Activated CD4-positive, alpha-beta memory T cell treated with anti-CD3 and anti-CD28 coated beads for 36 hours (primary cell): ENCODE data around the gene KLC4. TPM values are rescaled to one million over a fixed set of nuclear protein-coding genes. Genes with fewer than 3 reads are reported as not detected.
A peak's percentile ranks its signal among the peaks of the same experiment; 100 is the strongest.
"Not testable (repeated sequence)": the region's sequence is repeated elsewhere in the genome, so short reads cannot be mapped to it uniquely, and the experiment has no call there.

ENCODE experiments used
- CTCF ChIA-PET: fragments of 350-600 bp; sonication (Branson Sonifier 250); formaldehyde crosslinking; loops from one replicate; lab custom pipeline; 2021; ENCODE audit warnings: antibody characterized with exemption, inconsistent platforms; lab: Charles Lee
- POLR2A ChIA-PET: fragments of 350-600 bp; sonication (Branson Sonifier 250); formaldehyde crosslinking; loops from one replicate; lab custom pipeline; 2021; ENCODE audit warnings: antibody characterized with exemption; lab: Charles Lee
- DNase-seq: peaks from one replicate; pipeline ENCODE4 v3.0.0-alpha.2; 2020
- H3K27ac Mint-ChIP-seq: one replicate; pipeline ENCODE4 v1.8.0; 2021; ENCODE audit warnings: mixed read lengths
- H3K27me3 Mint-ChIP-seq: one replicate; pipeline ENCODE4 v1.8.0; 2021; ENCODE audit warnings: mixed read lengths
- H3K36me3 Mint-ChIP-seq: one replicate; pipeline ENCODE4 v1.8.0; 2021; ENCODE audit warnings: mixed read lengths
- H3K4me1 Mint-ChIP-seq: one replicate; pipeline ENCODE4 v1.8.0; 2021; ENCODE audit warnings: low read depth, mixed read lengths
- H3K4me3 Mint-ChIP-seq: one replicate; pipeline ENCODE4 v1.8.0; 2021; ENCODE audit warnings: mild to moderate bottlenecking, mixed read lengths
- H3K9me3 Mint-ChIP-seq: one replicate; pipeline ENCODE4 v1.8.0; 2021; ENCODE audit warnings: mixed read lengths
- intact Hi-C: fragments of 100-400 bp; cut with micrococcal nuclease; formaldehyde crosslinking; loops from one replicate; pipeline ENCODE4 v1.15.1; 2023
- total RNA-seq, 2 experiments: library from RNA; stranded (reverse); gene quantifications; one replicate each; pipeline ENCODE4 v1.2.3, GENCODE V29; 2021

Gene KLC4
- total RNA-seq, 2 experiments from 2014 or later, result 11.0 to 11.9 TPM

DNA sequence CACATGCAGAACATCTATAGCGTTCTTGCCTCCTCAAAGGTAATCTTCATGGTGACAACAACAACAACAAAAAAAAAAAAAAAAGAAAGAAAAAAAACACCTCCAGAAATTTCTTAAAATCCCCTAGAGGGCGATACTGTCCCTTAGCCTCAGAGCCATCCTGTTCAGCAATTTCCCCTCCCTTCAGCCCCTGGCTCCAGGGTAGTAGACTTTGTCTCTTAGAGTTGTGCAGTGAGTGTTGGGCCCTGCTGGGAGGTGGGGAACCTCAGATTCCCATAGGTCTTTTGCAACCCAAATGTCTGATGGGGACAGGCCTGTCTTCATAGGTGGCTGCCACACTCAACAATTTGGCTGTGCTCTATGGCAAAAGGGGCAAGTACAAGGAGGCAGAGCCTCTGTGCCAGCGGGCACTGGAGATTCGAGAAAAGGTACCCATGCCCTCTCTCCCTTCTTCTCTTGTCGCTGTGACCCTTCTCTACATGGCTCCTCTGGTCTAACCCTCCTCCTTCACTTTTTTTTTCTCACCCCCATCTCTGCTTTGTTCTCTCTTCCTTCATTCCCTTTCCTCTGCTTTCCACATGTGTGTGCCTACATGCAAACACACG lies 10.7 kb downstream of the KLC4 start:
- Mint-ChIP-seq H3K4me1 (no peaks in the 10 kb centered on the region), H3K9me3 (no peaks in the 10 kb centered on the region), H3K27ac (no peak overlapping the region), H3K4me3 (no peak overlapping the region), H3K36me3 (peaks cover 3% of the 10 kb centered on the region), H3K27me3 (no peaks in the 10 kb centered on the region)
- intact Hi-C loops, result loop anchor here (2.0 kb wide), 1 partner anchor 73 kb away; no protein-coding TSS in a partner anchor
- DNase-seq, result no peak
- ChIA-PET CTCF (interaction anchor here (1.4 to 3.6 kb wide), 2 partner anchors 9 to 73 kb away, joined by 3 to 35 read pairs; no protein-coding TSS in a partner anchor), POLR2A (no interaction called here)

DNA sequence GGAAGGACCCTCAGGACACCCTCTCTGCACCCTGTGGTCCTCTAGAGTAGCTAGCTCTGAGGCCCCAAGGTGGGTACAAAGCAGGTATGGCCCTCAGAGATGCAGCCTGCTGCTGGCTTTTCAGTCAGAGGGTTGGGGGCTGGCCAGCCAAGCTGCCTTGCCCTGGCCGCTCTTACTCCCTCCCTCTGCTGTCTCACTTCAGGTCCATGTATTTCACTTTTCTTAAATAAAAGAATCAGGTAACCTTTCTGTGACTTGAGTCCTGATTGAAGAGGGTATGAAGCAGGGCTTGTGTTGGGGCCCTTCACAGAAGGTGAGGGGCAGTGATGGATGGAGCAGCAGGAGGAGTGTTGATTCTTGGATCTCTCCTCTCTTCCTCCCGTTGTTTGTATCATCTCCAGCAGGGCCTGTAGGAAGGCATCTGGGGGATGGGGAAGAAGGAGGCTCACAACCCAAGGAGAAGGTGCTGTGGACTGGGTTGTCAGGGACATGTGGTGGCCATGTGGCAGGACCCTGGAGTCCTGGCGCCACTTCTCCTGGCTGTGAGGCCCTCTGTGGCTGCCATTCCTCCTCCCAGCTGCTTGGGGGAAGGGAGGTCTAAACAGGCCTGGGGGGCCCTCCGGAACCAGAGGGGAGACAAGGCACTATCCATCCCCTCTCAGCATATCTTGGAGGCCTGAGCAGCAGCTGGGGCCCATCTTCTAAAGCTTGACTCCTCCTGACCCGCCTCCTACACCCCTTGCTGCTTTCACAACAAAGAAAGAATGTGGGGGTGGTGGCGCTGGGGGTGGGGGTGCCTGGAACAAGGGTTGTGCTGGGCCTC lies 15.6 kb downstream of the KLC4 start:
- no peaks in the 10 kb centered on the region for H3K9me3 Mint-ChIP-seq
- intact Hi-C loops, result no loop called here
- H3K4me3 Mint-ChIP-seq, result no peak overlapping the region
- POLR2A ChIA-PET, result no interaction called here
- H3K27me3 Mint-ChIP-seq, result peaks cover 14% of the 10 kb centered on the region
- DNase-seq, result no peak
- CTCF ChIA-PET, result no interaction called here
- H3K36me3 Mint-ChIP-seq, result peaks cover 3% of the 10 kb centered on the region
- H3K4me1 Mint-ChIP-seq, result peaks cover 1% of the 10 kb centered on the region
- H3K27ac Mint-ChIP-seq, result no peak overlapping the region

DNA sequence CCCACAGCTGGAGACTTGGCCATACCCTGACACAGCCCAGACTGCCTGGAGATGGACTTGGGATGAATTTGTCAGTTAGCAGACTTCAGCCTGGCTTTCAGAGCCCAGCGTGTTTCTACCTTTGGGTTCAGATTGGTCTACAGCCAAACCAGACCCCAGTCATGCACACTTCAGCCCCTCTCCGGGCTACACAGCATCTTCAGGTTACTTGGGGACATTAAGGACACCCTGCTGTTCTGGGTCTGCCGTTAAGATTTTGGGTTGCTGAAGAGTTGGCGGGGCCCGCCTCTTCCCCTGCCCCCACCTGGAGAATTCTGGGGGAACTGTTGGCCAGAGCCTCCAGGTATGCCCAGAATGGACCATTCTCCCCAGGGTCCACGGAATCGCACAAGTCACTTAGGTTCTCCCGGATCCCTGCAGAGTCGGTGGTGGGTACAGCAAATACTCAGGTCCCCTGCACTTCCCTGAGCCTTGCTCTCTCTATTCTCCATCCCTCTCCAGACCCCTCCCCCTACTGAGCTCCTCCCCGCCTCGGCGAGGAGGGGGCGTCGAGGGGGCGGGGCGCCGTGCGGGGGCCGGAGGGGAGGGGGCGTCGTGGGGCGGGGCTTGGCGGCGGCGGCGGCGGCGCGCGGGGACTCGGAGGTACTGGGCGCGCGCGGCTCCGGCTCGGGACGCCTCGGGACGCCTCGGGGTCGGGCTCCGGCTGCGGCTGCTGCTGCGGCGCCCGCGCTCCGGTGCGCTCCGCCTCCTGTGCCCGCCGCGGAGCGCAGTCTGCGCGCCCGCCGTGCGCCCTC lies 16.4 kb downstream of the KLC4 start, which contains the start of gene PTK7:
TSS of gene PTK7 (plus strand) at position 645 of the 794 bp plus-strand sequence. CDS start 175 bp downstream, outside the sequence.
- Mint-ChIP-seq H3K4me1 (peaks cover 1% of the 10 kb centered on the region), H3K4me3 (peak within 1 kb of the TSS; percentile 52), H3K9me3 (no peaks in the 10 kb centered on the region), H3K27ac (no peak within 1 kb of the TSS), H3K36me3 (peaks cover 3% of the 10 kb centered on the region), H3K27me3 (peaks cover 15% of the 10 kb centered on the region)
- intact Hi-C loops, result no loop called here
- POLR2A ChIA-PET, result interaction anchor here (1.4 kb wide), 1 partner anchor 17 kb away, joined by 3 read pairs; the partner anchor contains the start of genes KLC4 and MRPL2
- DNase-seq, result peak; percentile 31
- CTCF ChIA-PET, result no interaction called here

DNA sequence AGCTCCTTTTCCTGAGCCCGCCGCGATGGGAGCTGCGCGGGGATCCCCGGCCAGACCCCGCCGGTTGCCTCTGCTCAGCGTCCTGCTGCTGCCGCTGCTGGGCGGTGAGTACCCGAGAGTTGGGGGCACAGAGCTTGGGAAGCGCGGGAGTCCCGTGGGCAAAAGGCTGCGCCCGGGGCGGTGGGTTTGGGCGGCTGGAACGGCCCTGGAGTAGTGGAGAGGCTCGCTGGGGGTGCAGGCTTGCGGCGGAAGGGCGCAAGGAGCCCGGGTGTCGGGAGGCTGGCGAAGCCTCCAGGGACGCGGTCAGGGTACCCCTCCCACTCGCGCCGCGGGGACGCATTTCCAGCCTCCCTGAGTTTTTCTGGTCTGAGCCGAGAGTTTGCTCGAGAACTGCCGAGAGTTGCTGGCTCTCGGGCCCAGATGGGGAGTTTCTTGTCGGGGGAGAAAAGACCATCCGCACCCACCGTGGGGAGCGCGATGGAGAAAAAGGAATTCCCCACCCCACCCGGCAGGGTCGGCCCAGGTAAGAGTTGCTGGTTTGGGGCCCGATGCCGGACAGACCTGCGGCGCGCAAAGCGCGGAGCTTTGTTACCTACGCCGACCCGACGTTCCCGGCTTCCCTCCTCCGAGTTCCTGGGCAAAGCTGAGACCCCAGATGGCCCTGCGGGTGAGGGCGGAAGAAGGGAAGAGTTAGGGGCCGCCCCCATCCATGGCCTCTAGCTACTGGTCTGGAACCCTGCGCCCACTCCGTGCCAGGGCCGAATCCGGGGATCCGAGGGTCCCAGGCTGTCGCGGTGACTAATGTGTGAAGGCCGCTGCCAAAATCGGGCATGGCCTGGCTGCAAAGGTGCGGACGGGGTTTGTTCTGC lies 17.3 kb downstream of the KLC4 start:
- H3K4me1 Mint-ChIP-seq, result peaks cover 1% of the 10 kb centered on the region
- H3K36me3 Mint-ChIP-seq, result peaks cover 3% of the 10 kb centered on the region
- ChIA-PET POLR2A (interaction anchor here (1.4 kb wide), 1 partner anchor 17 kb away, joined by 3 read pairs; the partner anchor contains the start of genes KLC4 and MRPL2), CTCF (interaction anchor here (0.7 to 0.9 kb wide), 2 partner anchors 67 to 168 kb away, joined by 3 read pairs; no protein-coding TSS in a partner anchor)
- no peak overlapping the region for H3K27ac Mint-ChIP-seq
- H3K27me3 Mint-ChIP-seq, result peaks cover 17% of the 10 kb centered on the region
- no peaks in the 10 kb centered on the region for H3K9me3 Mint-ChIP-seq
- DNase-seq, result no peak
- peak overlapping the region; percentile 52 for H3K4me3 Mint-ChIP-seq
- intact Hi-C loops, result no loop called here

DNA sequence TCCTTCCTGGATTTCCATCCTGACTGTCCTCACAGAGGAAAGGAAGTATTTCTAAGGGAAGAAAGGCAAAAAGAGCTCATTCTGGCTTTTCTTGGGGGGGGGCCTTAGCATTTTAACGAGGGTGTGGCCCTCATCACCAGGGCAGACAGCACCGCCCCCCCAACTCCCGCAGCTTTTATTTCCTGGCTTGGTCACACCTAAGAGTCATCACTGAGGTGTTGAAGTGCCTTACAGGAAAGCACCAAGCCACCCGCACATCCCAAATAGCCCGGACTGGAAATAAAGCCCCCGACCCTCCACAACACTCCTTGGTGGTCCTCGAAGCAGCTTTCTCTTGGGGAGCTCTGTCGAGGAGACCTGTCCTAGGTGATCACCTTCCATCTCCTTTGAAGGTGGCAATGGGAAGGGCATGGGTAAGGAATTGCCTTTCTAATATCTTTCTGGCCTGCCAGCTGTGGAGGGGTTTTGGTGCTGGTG lies 17.9 kb downstream of the KLC4 start:
- peak overlapping the region; percentile 52 for H3K4me3 Mint-ChIP-seq
- no peak overlapping the region for H3K27ac Mint-ChIP-seq
- POLR2A ChIA-PET, result interaction anchor here (1.4 kb wide), 1 partner anchor 18 kb away, joined by 3 read pairs; the partner anchor contains the start of genes KLC4 and MRPL2
- H3K36me3 Mint-ChIP-seq, result peaks cover 3% of the 10 kb centered on the region
- H3K9me3 Mint-ChIP-seq, result no peaks in the 10 kb centered on the region
- CTCF ChIA-PET, result interaction anchor here (0.7 to 0.9 kb wide), 2 partner anchors 67 to 168 kb away, joined by 3 read pairs; no protein-coding TSS in a partner anchor
- DNase-seq, result no peak
- H3K4me1 Mint-ChIP-seq, result peaks cover 1% of the 10 kb centered on the region
- peaks cover 17% of the 10 kb centered on the region for H3K27me3 Mint-ChIP-seq
- intact Hi-C loops, result no loop called here

DNA sequence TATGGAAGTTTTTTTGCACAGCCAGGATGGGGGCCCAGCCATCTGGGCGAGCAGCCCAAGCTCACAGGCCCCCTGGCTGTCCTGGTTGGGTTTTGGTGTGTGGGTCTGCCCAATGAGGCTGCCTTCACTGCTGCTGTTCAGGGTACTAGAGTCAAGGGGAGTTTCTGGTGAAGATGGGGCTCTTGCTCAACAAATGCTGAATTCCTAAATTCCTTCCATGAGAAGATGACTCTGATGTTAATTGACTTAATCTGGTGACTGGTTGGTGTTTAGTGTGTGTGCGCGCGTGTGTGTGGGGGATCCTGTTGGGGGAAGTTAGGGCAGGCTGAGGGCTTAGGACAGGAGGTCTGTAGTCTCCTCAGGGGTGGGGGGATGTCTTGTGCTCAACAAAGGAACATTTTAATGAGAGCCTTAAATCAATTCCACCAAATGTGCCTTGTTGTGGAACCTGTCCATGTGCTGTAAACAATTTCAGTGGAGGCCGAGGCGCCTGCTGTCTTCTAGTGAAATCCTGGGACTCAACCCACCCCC lies 18.6 kb downstream of the KLC4 start:
- peaks cover 1% of the 10 kb centered on the region for H3K4me1 Mint-ChIP-seq
- no peak overlapping the region for H3K4me3 Mint-ChIP-seq
- CTCF ChIA-PET, result no interaction called here
- POLR2A ChIA-PET, result no interaction called here
- peaks cover 17% of the 10 kb centered on the region for H3K27me3 Mint-ChIP-seq
- intact Hi-C loops, result no loop called here
- H3K27ac Mint-ChIP-seq, result no peak overlapping the region
- no peak for DNase-seq
- no peaks in the 10 kb centered on the region for H3K36me3 Mint-ChIP-seq
- no peaks in the 10 kb centered on the region for H3K9me3 Mint-ChIP-seq

DNA sequence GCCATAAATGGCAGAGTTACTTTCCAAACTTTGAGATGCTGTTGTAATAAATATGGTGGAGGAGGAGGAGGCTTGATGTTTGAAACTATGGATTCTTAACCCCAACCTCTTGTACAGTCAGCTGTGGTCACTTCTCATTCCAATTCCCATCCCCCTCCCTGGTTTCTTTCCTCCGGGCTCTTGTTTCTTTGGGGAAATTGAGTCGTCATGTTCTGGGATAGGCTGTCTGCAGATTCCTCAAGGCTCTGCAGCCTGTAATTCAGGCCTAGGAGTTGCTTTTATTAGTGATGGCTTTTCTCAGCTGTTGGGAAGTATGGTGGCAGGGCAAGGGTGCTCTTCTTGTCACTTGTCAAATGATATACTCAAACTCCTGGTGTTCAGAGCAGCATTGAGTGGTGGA lies 19.3 kb downstream of the KLC4 start:
- no peak for DNase-seq
- H3K4me3 Mint-ChIP-seq, result no peak overlapping the region
- H3K36me3 Mint-ChIP-seq, result no peaks in the 10 kb centered on the region
- no peaks in the 10 kb centered on the region for H3K9me3 Mint-ChIP-seq
- peaks cover 18% of the 10 kb centered on the region for H3K27me3 Mint-ChIP-seq
- ChIA-PET POLR2A (no interaction called here), CTCF (no interaction called here)
- intact Hi-C loops, result no loop called here
- H3K4me1 Mint-ChIP-seq, result peaks cover 1% of the 10 kb centered on the region
- no peak overlapping the region for H3K27ac Mint-ChIP-seq

DNA sequence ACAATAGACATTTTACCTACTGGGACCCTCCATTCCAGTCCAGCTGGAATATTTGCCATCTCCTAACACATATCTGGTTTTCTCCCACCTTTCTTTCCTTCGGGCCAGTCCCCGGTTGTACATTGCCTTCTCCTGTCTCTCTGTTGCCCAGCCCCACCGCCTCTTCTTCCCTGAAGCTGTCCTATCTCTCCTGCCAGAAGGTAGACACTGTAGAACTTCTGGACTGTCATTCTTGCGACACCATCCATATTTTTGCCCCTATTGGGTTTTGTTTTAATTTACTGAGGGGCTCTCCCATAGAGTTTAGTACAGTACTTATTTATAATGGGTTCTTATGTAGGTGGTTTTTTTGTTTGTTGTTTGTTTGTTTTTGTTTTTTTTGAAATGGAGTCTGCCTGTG lies 21.6 kb downstream of the KLC4 start:
- ChIA-PET POLR2A (no interaction called here), CTCF (no interaction called here)
- Mint-ChIP-seq H3K27me3 (peaks cover 23% of the 10 kb centered on the region), H3K9me3 (no peaks in the 10 kb centered on the region), H3K4me1 (peaks cover 4% of the 10 kb centered on the region), H3K4me3 (no peak overlapping the region), H3K27ac (no peak overlapping the region), H3K36me3 (no peaks in the 10 kb centered on the region)
- intact Hi-C loops, result no loop called here
- no peak for DNase-seq

DNA sequence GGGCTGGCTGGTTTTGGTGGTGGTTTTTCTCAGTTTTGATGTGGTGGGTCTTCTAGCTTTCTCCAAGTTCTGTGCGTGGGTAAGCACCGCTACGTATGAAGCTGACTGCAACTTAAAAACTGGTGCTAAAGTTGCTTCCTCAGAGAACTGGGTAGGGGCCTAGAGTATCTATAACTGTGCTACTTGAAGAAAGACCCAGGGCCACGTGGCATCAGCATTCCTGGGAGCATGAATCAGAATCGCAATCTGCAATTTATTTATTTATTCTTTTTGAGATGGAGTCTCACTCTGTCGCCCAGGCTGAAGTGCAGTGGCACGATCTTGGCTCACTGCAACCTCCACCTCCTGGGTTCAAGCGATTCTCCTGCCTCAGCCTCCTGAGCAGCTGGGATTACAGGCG lies 22.5 kb downstream of the KLC4 start:
- H3K9me3 Mint-ChIP-seq, DNase-seq, H3K27ac Mint-ChIP-seq, H3K36me3 Mint-ChIP-seq, POLR2A ChIA-PET, H3K4me3 Mint-ChIP-seq, H3K4me1 Mint-ChIP-seq, intact Hi-C loops, CTCF ChIA-PET: not testable (repeated sequence)
- peaks cover 20% of the 10 kb centered on the region for H3K27me3 Mint-ChIP-seq

DNA sequence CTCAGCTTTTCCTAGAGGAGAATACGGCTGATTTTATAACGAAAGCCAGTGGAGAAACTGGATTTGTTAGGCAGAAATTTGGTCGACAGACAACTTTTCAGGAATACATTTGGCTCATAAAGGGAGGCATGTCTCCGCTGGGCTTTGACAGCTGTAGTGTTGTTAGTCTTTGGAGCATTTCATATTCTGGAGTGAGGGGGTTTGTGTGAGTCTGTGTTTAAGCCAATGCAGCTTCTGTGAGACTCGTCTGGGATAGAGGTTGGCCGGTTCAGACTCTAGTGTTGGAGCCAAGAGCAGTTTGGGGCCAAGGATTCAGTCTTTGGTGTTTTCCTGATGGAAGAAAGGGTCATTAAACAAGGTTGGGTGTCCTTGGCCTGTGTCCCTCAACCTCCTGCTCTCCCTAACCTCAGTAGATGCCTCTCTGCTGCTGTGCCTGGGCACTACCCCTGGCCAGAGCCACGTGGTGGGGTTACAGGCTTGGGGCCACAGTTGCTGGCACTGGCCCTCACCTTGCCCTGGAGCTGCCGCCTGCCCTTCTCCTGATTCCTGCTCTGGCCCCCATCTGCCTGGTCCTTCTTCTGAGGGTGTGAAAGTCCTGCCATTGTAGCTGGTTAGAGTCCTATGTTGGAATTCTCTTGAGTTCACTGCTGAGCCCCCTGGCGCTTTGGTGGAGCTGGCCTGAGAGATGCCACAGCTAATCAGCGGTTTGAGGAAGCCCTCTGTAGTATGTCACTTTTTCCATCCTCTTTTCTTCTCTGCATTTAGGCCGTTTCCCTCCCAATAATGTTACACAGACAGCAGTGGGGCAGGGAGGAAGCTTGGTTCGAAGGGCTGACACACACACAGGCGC lies 23.6 kb downstream of the KLC4 start:
- no peak for DNase-seq
- H3K4me3 Mint-ChIP-seq, result no peak overlapping the region
- ChIA-PET POLR2A (no interaction called here), CTCF (interaction anchor here (1.1 kb wide), 1 partner anchor 38 kb away, joined by 3 read pairs; no protein-coding TSS in a partner anchor)
- peaks cover 10% of the 10 kb centered on the region for H3K27me3 Mint-ChIP-seq
- no peaks in the 10 kb centered on the region for H3K36me3 Mint-ChIP-seq
- no peaks in the 10 kb centered on the region for H3K9me3 Mint-ChIP-seq
- peaks cover 10% of the 10 kb centered on the region for H3K4me1 Mint-ChIP-seq
- intact Hi-C loops, result no loop called here
- no peak overlapping the region for H3K27ac Mint-ChIP-seq
